PC-9 (cell line): ENCODE data around the gene PHF23.

Experiments used
- EZH2 ChIP-seq: fragments of 200-600 bp; sonication (generic); IDR thresholded peaks from 2 replicates; pipeline ENCODE4 v1.8.0; 2017; ENCODE audit warnings: antibody characterized with exemption, low read depth
- TF ChIP-seq, protein P1 (sequence below): fragments of 200-600 bp; sonication (generic); conservative IDR thresholded peaks from 2 replicates; pipeline ENCODE4 v1.6.1; 2017; ENCODE audit warnings: mixed run types, antibody characterized with exemption, mild to moderate bottlenecking, moderate library complexity

DNA sequence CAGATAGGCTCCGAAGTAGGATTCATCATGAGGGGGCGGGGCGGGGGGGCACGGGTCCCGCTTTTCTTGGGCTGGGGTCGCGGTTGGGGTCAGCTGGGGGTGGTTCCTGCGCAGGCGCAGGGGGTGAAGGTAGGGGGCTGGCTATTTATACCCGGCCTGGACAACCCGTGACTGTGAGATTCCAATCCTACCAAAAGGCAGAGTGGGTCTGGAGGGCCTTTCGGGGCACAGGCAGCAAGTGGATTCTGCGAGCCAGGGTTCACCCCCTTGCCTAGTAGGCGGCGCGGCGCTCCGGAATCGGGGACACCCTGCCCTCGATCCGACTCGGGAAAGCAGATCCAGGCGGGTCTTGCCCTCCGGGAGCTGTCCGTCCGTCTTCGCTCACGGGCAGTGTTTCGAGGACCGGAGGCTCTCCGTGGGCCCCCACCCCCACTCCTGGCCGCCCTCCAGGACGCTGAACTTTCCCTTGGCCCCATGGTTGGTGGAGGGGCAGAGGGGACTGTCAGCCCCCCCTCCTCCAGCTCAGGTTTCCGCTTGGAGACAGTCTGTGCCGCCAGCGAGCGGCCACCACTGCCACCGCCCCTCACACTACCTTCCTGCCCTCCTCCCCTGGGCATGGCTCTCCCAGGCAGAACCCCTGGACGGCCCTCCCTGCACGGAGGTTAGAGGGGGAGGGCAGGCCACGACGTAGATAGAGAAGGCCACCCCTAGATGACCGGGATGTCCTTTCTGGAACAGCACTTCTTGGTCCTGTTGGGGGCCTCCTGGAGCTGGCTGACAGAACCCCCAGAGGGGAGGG is 42.9 kb upstream of the PHF23 start:
- TF ChIP-seq, protein P1, sequence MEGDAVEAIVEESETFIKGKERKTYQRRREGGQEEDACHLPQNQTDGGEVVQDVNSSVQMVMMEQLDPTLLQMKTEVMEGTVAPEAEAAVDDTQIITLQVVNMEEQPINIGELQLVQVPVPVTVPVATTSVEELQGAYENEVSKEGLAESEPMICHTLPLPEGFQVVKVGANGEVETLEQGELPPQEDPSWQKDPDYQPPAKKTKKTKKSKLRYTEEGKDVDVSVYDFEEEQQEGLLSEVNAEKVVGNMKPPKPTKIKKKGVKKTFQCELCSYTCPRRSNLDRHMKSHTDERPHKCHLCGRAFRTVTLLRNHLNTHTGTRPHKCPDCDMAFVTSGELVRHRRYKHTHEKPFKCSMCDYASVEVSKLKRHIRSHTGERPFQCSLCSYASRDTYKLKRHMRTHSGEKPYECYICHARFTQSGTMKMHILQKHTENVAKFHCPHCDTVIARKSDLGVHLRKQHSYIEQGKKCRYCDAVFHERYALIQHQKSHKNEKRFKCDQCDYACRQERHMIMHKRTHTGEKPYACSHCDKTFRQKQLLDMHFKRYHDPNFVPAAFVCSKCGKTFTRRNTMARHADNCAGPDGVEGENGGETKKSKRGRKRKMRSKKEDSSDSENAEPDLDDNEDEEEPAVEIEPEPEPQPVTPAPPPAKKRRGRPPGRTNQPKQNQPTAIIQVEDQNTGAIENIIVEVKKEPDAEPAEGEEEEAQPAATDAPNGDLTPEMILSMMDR: no peak
- no peak for TF ChIP-seq EZH2
